Natural killer cell (primary cell): ENCODE data around the gene MPRIP. TPM values are rescaled to one million over a fixed set of nuclear protein-coding genes. Genes with fewer than 3 reads are reported as not detected.

Experiments
- ATAC-seq, 3 donors: fragments of 150-1000 bp in 2 of 3; fragments of 200-7000 bp in 1 of 3; cut with Tn5 transposase; 1 replicate in 1 of 3; 2 replicates in 2 of 3; pipeline ENCODE4 v1.10.0; 2021; ENCODE audit warnings: mild to moderate bottlenecking in 2 of 3, moderate library complexity in 2 of 3
- DNase-seq, 2 donors: peaks; one replicate each; pipeline versions ENCODE4 v3.0.0 to v3.0.0-alpha.2; 2013 to 2021; ENCODE audit warnings: mixed read lengths in 1 of 2
- H3K27ac ChIP-seq: one replicate; pipeline ENCODE4 v1.5.1; 2013; ENCODE audit warnings: mild to moderate bottlenecking, low read length
- H3K27me3 ChIP-seq: one replicate; pipeline ENCODE4 v1.6.1; 2013; ENCODE audit warnings: low read length; ENCODE audit not compliant: control insufficient read depth, insufficient read depth
- H3K36me3 ChIP-seq: one replicate; pipeline ENCODE4 v1.6.1; 2013; ENCODE audit warnings: low read length; ENCODE audit not compliant: control insufficient read depth, insufficient read depth
- H3K4me1 ChIP-seq: one replicate; pipeline ENCODE4 v1.6.1; 2013; ENCODE audit warnings: low read length; ENCODE audit not compliant: control insufficient read depth, insufficient read depth
- H3K4me3 ChIP-seq: one replicate; pipeline ENCODE4 v1.5.1; 2013; ENCODE audit warnings: low read length
- H3K9me3 ChIP-seq: one replicate; pipeline ENCODE4 v1.6.1; 2013; ENCODE audit warnings: low read length; ENCODE audit not compliant: control insufficient read depth, insufficient read depth
- H3K27ac Mint-ChIP-seq, 2 donors: one replicate each; pipeline ENCODE4 v1.8.0; 2022; ENCODE audit warnings: mild to moderate bottlenecking in 2 of 2, mixed read lengths in 2 of 2, moderate library complexity in 1 of 2
- H3K27me3 Mint-ChIP-seq, 2 donors: one replicate each; pipeline ENCODE4 v1.8.0; 2022; ENCODE audit warnings: low read depth in 2 of 2, mixed read lengths in 2 of 2
- H3K36me3 Mint-ChIP-seq: one replicate; pipeline ENCODE4 v1.8.0; 2022; ENCODE audit warnings: mixed read lengths
- H3K4me1 Mint-ChIP-seq, 2 donors: one replicate each; pipeline ENCODE4 v1.8.0; 2022; ENCODE audit warnings: mixed read lengths in 2 of 2
- H3K4me3 Mint-ChIP-seq: one replicate; pipeline ENCODE4 v1.8.0; 2022; ENCODE audit warnings: mild to moderate bottlenecking, moderate library complexity, mixed read lengths
- H3K9me3 Mint-ChIP-seq, 2 donors: one replicate each; pipeline ENCODE4 v1.8.0; 2022; ENCODE audit warnings: mixed read lengths in 2 of 2
- WGBS: methylation state at CpG from one replicate; pipeline ENCODE4 v1.1.7; 2013; ENCODE audit warnings: missing lambda C conversion rate; ENCODE audit not compliant: insufficient coverage; 5-methylcytosine and 5-hydroxymethylcytosine counted together
- intact Hi-C: fragments of 100-400 bp; cut with micrococcal nuclease; formaldehyde crosslinking; loops from one replicate; pipeline ENCODE4 v1.14.2; 2022
- total RNA-seq, 4 donors: library from RNA; stranded (reverse); fragments of 120-200 nt in 1 of 4; gene quantifications; one replicate each; pipeline versions ENCODE4 v1.2.3 to v1.2.4, GENCODE V29; 2013 to 2022
- TF ChIP-seq, protein P1 (sequence below): fragments of 200-600 bp; IDR thresholded peaks from one replicate; pipeline ENCODE4 v1.8.0; 2022; ENCODE audit warnings: antibody characterized with exemption

Gene MPRIP
- total RNA-seq, 3 donors from 2014 or later (not counting 1 experiment from before 2014, with no cell fraction given): 225 to 272 (median 229) TPM

DNA sequence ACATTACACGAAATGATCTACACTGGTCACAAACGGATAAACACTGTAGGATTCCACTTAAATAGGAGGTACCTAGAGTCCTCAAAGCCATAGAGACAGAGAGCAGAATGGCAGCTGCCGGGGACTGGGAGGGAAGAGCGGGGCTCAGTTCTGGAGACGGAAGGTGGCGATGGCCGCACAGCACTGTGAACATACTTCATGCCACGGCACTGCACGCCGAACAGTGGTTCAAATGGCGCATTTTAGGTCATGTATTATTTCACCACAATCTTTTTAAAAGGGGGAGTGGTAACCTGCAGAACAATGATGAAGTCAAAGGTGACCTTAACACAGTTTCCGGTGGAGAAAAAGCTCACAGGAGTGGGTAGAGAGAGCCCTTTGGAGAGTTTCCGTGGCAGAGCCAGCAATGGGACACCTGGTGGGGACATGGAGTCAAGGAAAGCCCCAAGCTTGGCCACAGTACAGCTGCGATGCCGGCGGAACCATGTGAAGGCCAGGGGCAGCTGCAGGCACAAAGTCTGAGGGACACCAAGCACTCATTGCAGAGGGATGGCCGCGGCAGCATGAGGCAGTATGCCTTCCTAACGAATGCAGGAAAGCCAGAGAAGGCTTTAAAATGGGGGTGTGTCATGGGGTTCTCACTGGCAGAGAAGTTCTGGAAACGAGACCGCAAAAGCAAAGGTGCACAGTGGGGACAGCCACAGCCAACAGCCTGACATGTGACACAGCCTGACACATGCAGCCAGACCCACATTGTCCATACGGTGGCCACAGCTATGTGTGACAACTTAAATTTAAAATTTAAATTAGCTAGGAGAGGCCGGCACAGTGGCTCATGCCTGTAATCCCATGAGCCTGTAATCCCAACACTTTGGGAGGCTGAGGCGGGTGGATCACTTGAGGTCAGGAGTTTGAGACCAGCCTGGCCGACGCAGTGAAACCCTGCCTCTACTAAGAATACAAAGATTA lies 187.4 kb downstream of the MPRIP start:
- Histone ChIP-seq H3K9me3 (no peaks in the 10 kb centered on the region), H3K4me3 (no peak overlapping the region), H3K27ac (no peak overlapping the region), H3K27me3 (no peaks in the 10 kb centered on the region), H3K4me1 (no peaks in the 10 kb centered on the region), H3K36me3 (peaks cover 68% of the 10 kb centered on the region)
- H3K4me1 Mint-ChIP-seq: peaks cover 6 to 21% of the 10 kb centered on the region in 2 donors
- H3K27me3 Mint-ChIP-seq: no peaks in the 10 kb centered on the region
- H3K36me3 Mint-ChIP-seq: peaks cover 19% of the 10 kb centered on the region
- no peak overlapping the region for H3K4me3 Mint-ChIP-seq
- no peak for DNase-seq
- no peaks in the 10 kb centered on the region for H3K9me3 Mint-ChIP-seq
- intact Hi-C loops: no loop called here
- no peak overlapping the region for H3K27ac Mint-ChIP-seq
- no peak for ATAC-seq
- WGBS: 92% methylated on average over 25 of the region's 26 CpGs
- TF ChIP-seq, protein P1, sequence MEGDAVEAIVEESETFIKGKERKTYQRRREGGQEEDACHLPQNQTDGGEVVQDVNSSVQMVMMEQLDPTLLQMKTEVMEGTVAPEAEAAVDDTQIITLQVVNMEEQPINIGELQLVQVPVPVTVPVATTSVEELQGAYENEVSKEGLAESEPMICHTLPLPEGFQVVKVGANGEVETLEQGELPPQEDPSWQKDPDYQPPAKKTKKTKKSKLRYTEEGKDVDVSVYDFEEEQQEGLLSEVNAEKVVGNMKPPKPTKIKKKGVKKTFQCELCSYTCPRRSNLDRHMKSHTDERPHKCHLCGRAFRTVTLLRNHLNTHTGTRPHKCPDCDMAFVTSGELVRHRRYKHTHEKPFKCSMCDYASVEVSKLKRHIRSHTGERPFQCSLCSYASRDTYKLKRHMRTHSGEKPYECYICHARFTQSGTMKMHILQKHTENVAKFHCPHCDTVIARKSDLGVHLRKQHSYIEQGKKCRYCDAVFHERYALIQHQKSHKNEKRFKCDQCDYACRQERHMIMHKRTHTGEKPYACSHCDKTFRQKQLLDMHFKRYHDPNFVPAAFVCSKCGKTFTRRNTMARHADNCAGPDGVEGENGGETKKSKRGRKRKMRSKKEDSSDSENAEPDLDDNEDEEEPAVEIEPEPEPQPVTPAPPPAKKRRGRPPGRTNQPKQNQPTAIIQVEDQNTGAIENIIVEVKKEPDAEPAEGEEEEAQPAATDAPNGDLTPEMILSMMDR: no peak

DNA sequence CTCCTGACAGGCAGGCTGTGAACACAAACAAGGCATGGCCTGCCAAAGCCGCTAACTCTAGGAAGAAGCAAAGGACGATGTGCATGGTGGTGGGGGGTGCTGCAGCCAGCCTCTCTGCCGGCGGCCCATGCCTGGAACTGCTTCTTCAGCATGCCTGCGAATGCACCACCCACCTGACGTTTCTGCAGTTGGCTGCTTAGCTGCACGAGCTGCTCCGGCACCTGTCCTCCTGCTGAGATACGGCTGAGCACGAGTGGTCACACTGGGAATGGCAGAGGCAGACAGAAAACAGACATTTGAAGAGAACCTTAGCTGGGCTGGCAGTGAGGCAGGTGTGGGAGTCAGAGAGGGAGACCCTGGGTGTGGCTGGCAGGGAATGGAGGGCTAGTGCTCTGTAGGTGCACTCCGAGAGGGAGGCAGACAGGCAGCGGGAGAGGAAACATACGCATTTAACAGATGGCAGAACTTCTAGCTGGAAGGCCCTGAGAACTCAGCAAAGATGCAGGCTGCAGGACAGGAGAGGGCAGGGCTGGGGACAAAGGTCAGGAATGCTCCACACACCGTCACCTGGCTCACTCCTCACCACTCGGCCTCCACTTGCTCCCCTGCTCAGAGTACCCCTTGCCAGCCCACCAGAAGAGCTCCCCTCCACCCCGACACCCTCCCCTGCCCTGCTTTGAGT lies 189.5 kb downstream of the MPRIP start:
- no peak for ATAC-seq
- peaks cover 17% of the 10 kb centered on the region for H3K4me1 ChIP-seq
- peaks cover 23 to 39% of the 10 kb centered on the region in 2 donors for H3K4me1 Mint-ChIP-seq
- no peaks in the 10 kb centered on the region for H3K9me3 ChIP-seq
- no peak overlapping the region for H3K4me3 ChIP-seq
- H3K36me3 ChIP-seq: peaks cover 47% of the 10 kb centered on the region
- TF ChIP-seq, protein P1: no peak
- H3K27ac Mint-ChIP-seq: no peak overlapping the region
- H3K9me3 Mint-ChIP-seq: no peaks in the 10 kb centered on the region
- no peak for DNase-seq
- no peak overlapping the region for H3K4me3 Mint-ChIP-seq
- WGBS: 97% methylated on average over 16 of the region's 16 CpGs
- intact Hi-C loops: no loop called here
- H3K27me3 Mint-ChIP-seq: no peaks in the 10 kb centered on the region
- H3K36me3 Mint-ChIP-seq: peaks cover 10% of the 10 kb centered on the region
- no peaks in the 10 kb centered on the region for H3K27me3 ChIP-seq
- H3K27ac ChIP-seq: no peak overlapping the region

- DNase-seq (no peak), ATAC-seq (no peak)
- no peak overlapping the region for H3K27ac ChIP-seq
- no peak overlapping the region for H3K27ac Mint-ChIP-seq
- TF ChIP-seq, protein P1: no peak
- H3K4me3 ChIP-seq: no peak overlapping the region
- 94% methylated on average over 11 of the region's 11 CpGs for WGBS
- H3K4me3 Mint-ChIP-seq: no peak overlapping the region
- no peaks in the 10 kb centered on the region for H3K27me3 ChIP-seq
- H3K9me3 Mint-ChIP-seq: no peaks in the 10 kb centered on the region
- H3K36me3 Mint-ChIP-seq: peaks cover 10% of the 10 kb centered on the region
- H3K4me1 ChIP-seq: peaks cover 18% of the 10 kb centered on the region
- no peaks in the 10 kb centered on the region for H3K9me3 ChIP-seq
- no peaks in the 10 kb centered on the region for H3K27me3 Mint-ChIP-seq
- peaks cover 25 to 44% of the 10 kb centered on the region in 2 donors for H3K4me1 Mint-ChIP-seq
- peaks cover 42% of the 10 kb centered on the region for H3K36me3 ChIP-seq
- intact Hi-C loops: no loop called here
Observed at GRCh38 chr17:17232303-17232621, 190.0 kb downstream of the MPRIP start.
